ENCODE data around the gene ARHGEF28. TPM values are rescaled to one million over a fixed set of nuclear protein-coding genes. Genes with fewer than 3 reads are reported as not detected.

ARHGEF28 gene
- total and polyA plus RNA-seq, 10 of the 15 experiments (the other 5 are each of a cell fraction or from before 2014, with no cell fraction given), result 0.10 to 0.72 (median 0.22) TPM; not detected in 2

DNA sequence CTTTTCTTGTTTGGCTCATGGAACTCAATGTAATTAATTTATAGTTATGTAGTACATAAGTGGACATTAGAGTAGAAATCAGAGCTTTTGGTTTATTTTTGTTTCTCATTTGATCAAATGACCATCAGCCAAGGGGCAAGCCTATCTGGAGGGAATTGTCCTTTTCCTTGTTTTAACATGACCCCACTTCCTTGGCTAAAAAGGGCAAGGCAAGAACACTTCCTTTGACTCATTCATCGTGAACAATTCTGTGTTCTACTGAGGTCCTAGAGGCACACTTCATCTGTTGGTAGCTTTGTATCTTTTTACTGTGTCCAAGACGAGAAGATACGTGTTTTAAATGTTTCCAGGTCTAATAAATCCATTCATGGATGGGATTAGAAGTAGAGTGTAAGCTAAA is 148.9 kb downstream of the ARHGEF28 start:
- ATAC-seq (no peak), FAIRE-seq (no peak), DNase-seq (ENCODE audit: low read depth, low spot score) (no peak)
- in situ Hi-C loops (cut with MboI), result no loop called here
- Histone ChIP-seq H3K27me3 (replicated peaks in 1 of 2; ENCODE audit: control insufficient read depth in 2 of 2, insufficient read depth in 2 of 2, low read length in 1 of 2) (no peaks in the 10 kb centered on the region), H3K27ac (ENCODE audit: control insufficient read depth, insufficient read depth) (no peak overlapping the region), H3K79me2 (ENCODE audit: control insufficient read depth, insufficient read depth, low read length) (no peaks in the 10 kb centered on the region), H4K20me1 (ENCODE audit: control insufficient read depth, insufficient read depth) (no peaks in the 10 kb centered on the region), H3K9ac (ENCODE audit: control insufficient read depth, insufficient read depth, low read length) (no peak overlapping the region), H3K9me3 (replicated peaks; ENCODE audit: control insufficient read depth, insufficient read depth, low read length) (no peaks in the 10 kb centered on the region), H3K4me1 (ENCODE audit: control insufficient read depth, insufficient read depth, low read length) (no peaks in the 10 kb centered on the region), H3K4me3 (no peak overlapping the region), H3K36me3 (ENCODE audit: control insufficient read depth in 2 of 2, insufficient read depth in 2 of 2, low read length in 1 of 2) (no peaks in the 10 kb centered on the region), H3K4me2 (ENCODE audit: control insufficient read depth, insufficient read depth) (no peak overlapping the region), H2AFZ (ENCODE audit: control insufficient read depth, low read depth, low read length) (no peak overlapping the region)
- ChIA-PET RAD21 (ENCODE audit: unreplicated experiment) (interaction anchor here (1.1 to 2.1 kb wide), 4 partner anchors 9 to 184 kb away, joined by 3 to 6 read pairs (median 4); no protein-coding TSS in a partner anchor), SMC1A (ENCODE audit: uncharacterized antibody, unreplicated experiment) (interaction anchor here (0.9 to 3.5 kb wide), 6 partner anchors 14 to 183 kb away, joined by 3 to 11 read pairs (median 4); no protein-coding TSS in a partner anchor), CTCF (interaction anchor here (1.1 to 1.6 kb wide), 4 partner anchors 13 to 81 kb away, joined by 3 to 5 read pairs (median 4); no protein-coding TSS in a partner anchor), POLR2A (no interaction called here)
- intact Hi-C loops (cut with micrococcal nuclease; ENCODE audit: unreplicated experiment), result no loop called here
- no TSS peak for BruUV-seq (replicated peaks)
- TF ChIP-seq, protein P1, sequence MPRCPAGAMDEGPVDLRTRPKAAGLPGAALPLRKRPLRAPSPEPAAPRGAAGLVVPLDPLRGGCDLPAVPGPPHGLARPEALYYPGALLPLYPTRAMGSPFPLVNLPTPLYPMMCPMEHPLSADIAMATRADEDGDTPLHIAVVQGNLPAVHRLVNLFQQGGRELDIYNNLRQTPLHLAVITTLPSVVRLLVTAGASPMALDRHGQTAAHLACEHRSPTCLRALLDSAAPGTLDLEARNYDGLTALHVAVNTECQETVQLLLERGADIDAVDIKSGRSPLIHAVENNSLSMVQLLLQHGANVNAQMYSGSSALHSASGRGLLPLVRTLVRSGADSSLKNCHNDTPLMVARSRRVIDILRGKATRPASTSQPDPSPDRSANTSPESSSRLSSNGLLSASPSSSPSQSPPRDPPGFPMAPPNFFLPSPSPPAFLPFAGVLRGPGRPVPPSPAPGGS (IDR thresholded peaks at IDR 0.05; ENCODE audit: borderline replicate concordance, insufficient read depth, low read depth, low read length, poor library complexity, severe bottlenecking), result no peak
- TF ChIP-seq CHD1 (IDR thresholded peaks at IDR 0.05; ENCODE audit: low read depth, low read length) (no peak), EZH2 (IDR thresholded peaks at IDR 0.05; ENCODE audit: borderline replicate concordance, control insufficient read depth, low read depth, low read length) (no peak), ASH2L (IDR thresholded peaks at IDR 0.05; ENCODE audit: borderline replicate concordance, low read depth) (no peak), SUPT20H (IDR thresholded peaks at IDR 0.05; ENCODE audit: borderline replicate concordance, control insufficient read depth, low read depth, low read length) (no peak)
- WGBS (ENCODE audit: insufficient coverage, insufficient replicate concordance, low lambda C conversion rate, missing lambda C conversion rate), result 0% methylated on average over 3 of the region's 3 CpGs

DNA sequence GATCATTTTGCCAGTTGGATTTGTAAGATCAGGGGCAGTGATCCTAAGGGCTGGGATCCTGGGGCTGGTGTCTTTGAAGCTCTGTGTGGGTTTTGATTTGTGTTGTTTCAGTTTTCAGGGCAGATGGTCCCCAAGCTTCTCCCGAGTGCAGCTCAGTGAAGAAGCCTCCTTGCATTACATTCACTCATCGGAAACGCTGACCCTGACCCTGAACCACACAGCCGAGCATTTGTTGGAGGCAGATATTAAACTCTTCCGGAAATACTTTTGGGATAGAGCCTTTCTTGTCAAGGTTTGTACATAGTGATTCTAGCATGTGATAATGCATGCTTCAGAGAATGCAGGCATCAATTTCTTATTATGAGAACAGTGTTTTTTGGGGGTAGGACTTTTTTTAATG is 150.4 kb downstream of the ARHGEF28 start:
- no peak for DNase-seq (ENCODE audit: low read depth, low spot score)
- no peak overlapping the region for H3K4me3 ChIP-seq
- H3K27ac ChIP-seq (ENCODE audit: control insufficient read depth, insufficient read depth), result no peak overlapping the region
- no peaks in the 10 kb centered on the region for H3K36me3 ChIP-seq (ENCODE audit: control insufficient read depth in 2 of 2, insufficient read depth in 2 of 2, low read length in 1 of 2)
- in situ Hi-C loops (cut with MboI) (no loop called here), intact Hi-C loops (cut with micrococcal nuclease; ENCODE audit: unreplicated experiment) (no loop called here)
- ChIA-PET SMC1A (ENCODE audit: uncharacterized antibody, unreplicated experiment) (interaction anchor here (0.6 to 1.9 kb wide), 2 partner anchors 15 to 183 kb away, joined by 3 to 4 read pairs; no protein-coding TSS in a partner anchor), POLR2A (no interaction called here), CTCF (no interaction called here), RAD21 (ENCODE audit: unreplicated experiment) (no interaction called here)
- WGBS (ENCODE audit: insufficient coverage, insufficient replicate concordance, low lambda C conversion rate, missing lambda C conversion rate), result 58% methylated on average over 5 of the region's 5 CpGs
- H3K79me2 ChIP-seq (ENCODE audit: control insufficient read depth, insufficient read depth, low read length), result no peaks in the 10 kb centered on the region
- H3K9ac ChIP-seq (ENCODE audit: control insufficient read depth, insufficient read depth, low read length), result no peak overlapping the region
- ATAC-seq, result no peak
- FAIRE-seq, result no peak
- H3K27me3 ChIP-seq (replicated peaks in 1 of 2; ENCODE audit: control insufficient read depth in 2 of 2, insufficient read depth in 2 of 2, low read length in 1 of 2), result no peaks in the 10 kb centered on the region
- H3K4me2 ChIP-seq (ENCODE audit: control insufficient read depth, insufficient read depth), result no peak overlapping the region
- H4K20me1 ChIP-seq (ENCODE audit: control insufficient read depth, insufficient read depth), result no peaks in the 10 kb centered on the region
- no peaks in the 10 kb centered on the region for H3K4me1 ChIP-seq (ENCODE audit: control insufficient read depth, insufficient read depth, low read length)
- no peak overlapping the region for H2AFZ ChIP-seq (ENCODE audit: control insufficient read depth, low read depth, low read length)
- H3K9me3 ChIP-seq (replicated peaks; ENCODE audit: control insufficient read depth, insufficient read depth, low read length), result no peaks in the 10 kb centered on the region
- BruUV-seq (replicated peaks), result no TSS peak
- TF ChIP-seq MXI1 (IDR thresholded peaks at IDR 0.05; ENCODE audit: low read depth, low read length) (no peak), ZNF622 (IDR thresholded peaks at IDR 0.05) (no peak), TCF3 (IDR thresholded peaks at IDR 0.05; ENCODE audit: borderline replicate concordance, insufficient read depth, low read depth, low read length) (no peak), MYB (IDR thresholded peaks at IDR 0.05; ENCODE audit: borderline replicate concordance, low read depth, low read length) (no peak), ZZZ3 (IDR thresholded peaks at IDR 0.05; ENCODE audit: control insufficient read depth, insufficient read length, low read depth) (no peak)
- TF ChIP-seq, protein P2, sequence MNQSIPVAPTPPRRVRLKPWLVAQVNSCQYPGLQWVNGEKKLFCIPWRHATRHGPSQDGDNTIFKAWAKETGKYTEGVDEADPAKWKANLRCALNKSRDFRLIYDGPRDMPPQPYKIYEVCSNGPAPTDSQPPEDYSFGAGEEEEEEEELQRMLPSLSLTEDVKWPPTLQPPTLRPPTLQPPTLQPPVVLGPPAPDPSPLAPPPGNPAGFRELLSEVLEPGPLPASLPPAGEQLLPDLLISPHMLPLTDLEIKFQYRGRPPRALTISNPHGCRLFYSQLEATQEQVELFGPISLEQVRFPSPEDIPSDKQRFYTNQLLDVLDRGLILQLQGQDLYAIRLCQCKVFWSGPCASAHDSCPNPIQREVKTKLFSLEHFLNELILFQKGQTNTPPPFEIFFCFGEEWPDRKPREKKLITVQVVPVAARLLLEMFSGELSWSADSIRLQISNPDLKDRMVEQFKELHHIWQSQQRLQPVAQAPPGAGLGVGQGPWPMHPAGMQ (IDR thresholded peaks at IDR 0.05; ENCODE audit: borderline replicate concordance), result no peak
- TF ChIP-seq, protein P3, sequence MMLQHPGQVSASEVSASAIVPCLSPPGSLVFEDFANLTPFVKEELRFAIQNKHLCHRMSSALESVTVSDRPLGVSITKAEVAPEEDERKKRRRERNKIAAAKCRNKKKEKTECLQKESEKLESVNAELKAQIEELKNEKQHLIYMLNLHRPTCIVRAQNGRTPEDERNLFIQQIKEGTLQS (IDR thresholded peaks at IDR 0.05; ENCODE audit: borderline replicate concordance, extremely low read depth, low read depth, low read length), result no peak
- TF ChIP-seq, protein P1 (IDR thresholded peaks at IDR 0.05; ENCODE audit: borderline replicate concordance, insufficient read depth, low read depth, low read length, poor library complexity, severe bottlenecking), result no peak

Data from GM12878 (cell line).